ENCODE results near the gene TMEM178A. TPM values are rescaled to one million over a fixed set of nuclear protein-coding genes. Genes with fewer than 3 reads are reported as not detected.

TMEM178A gene
- total RNA-seq, 4 donors from 2014 or later: 0.29 to 0.38 TPM; not detected in 2

- intact Hi-C loops (cut with DNase I): no loop called here
- Histone ChIP-seq H3K27me3 (no peaks in the 10 kb centered on the region), H3K4me3 (no peak overlapping the region), H3K4me1 (no peaks in the 10 kb centered on the region), H3K9me3 (peaks cover 0 to 9% (median 0%) of the 10 kb centered on the region in 3 donors), H3K36me3 (no peaks in the 10 kb centered on the region), H3K27ac (no peak overlapping the region)
- TF ChIP-seq CTCF (IDR thresholded peaks at IDR 0.05) (no peak), POLR2A (IDR thresholded peaks at IDR 0.05) (no peak)
- DNase-seq: no peak
- WGBS, 2 donors: 60 to 70% methylated on average over 7 of the region's 7 CpGs
Observed at GRCh38 chr2:39657287-39657937, 8.3 kb upstream of the TMEM178A start.

- TF ChIP-seq POLR2A (IDR thresholded peaks at IDR 0.05) (no peak), CTCF (IDR thresholded peaks at IDR 0.05) (no peak)
- WGBS, 2 donors: 91 to 98% methylated on average over 2 of the region's 2 CpGs
- no peak for DNase-seq
- intact Hi-C loops (cut with DNase I): no loop called here
- H3K27me3 ChIP-seq: no peaks in the 10 kb centered on the region
- H3K9me3 ChIP-seq: peaks cover 0 to 9% (median 0%) of the 10 kb centered on the region in 3 donors
- H3K36me3 ChIP-seq: no peaks in the 10 kb centered on the region
- H3K4me3 ChIP-seq: no peak overlapping the region
- H3K27ac ChIP-seq: no peak overlapping the region
- no peaks in the 10 kb centered on the region for H3K4me1 ChIP-seq
Observed at GRCh38 chr2:39658371-39658770, 7.3 kb upstream of the TMEM178A start.

GRCh38 chr2:39659765-39660611, 5.7 kb upstream of the TMEM178A start:
- H3K9me3 ChIP-seq: peaks cover 0 to 5% (median 0%) of the 10 kb centered on the region in 3 donors
- no peak for TF ChIP-seq POLR2A (IDR thresholded peaks at IDR 0.05)
- TF ChIP-seq CTCF (IDR thresholded peaks at IDR 0.05): no peak
- no peak for DNase-seq

GRCh38 chr2:39660612-39661236, 5.0 kb upstream of the TMEM178A start:
- TF ChIP-seq POLR2A (IDR thresholded peaks at IDR 0.05) (no peak), CTCF (IDR thresholded peaks at IDR 0.05) (no peak)
- Histone ChIP-seq H3K27ac (no peak overlapping the region), H3K27me3 (peaks cover 0 to 14% (median 0%) of the 10 kb centered on the region in 4 donors), H3K9me3 (no peaks in the 10 kb centered on the region), H3K36me3 (no peaks in the 10 kb centered on the region), H3K4me3 (no peak overlapping the region), H3K4me1 (peaks cover 0 to 6% (median under 1%) of the 10 kb centered on the region in 3 donors)
- 72 to 87% methylated on average over 3 of the region's 3 CpGs for WGBS, 2 donors
- DNase-seq: no peak
- intact Hi-C loops (cut with DNase I): no loop called here

More at GRCh38 chr2:39659765-39660611, 5.7 kb upstream of the TMEM178A start:
- Histone ChIP-seq H3K36me3 (no peaks in the 10 kb centered on the region), H3K27me3 (peaks cover 0 to 7% (median 0%) of the 10 kb centered on the region in 4 donors), H3K4me3 (no peak overlapping the region), H3K27ac (no peak overlapping the region), H3K4me1 (no peaks in the 10 kb centered on the region)
- WGBS, 2 donors: 43 to 59% methylated on average over 3 of the region's 3 CpGs
- intact Hi-C loops (cut with DNase I): no loop called here
